HCT116 (cell line): ENCODE data around the gene SLC7A11. TPM values are rescaled to one million over a fixed set of nuclear protein-coding genes. Genes with fewer than 3 reads are reported as not detected.

Experiments used
- ATAC-seq: fragments of 200-7000 bp; cut with Tn5 transposase; 2 replicates; pipeline ENCODE4 v1.9.1; 2020; ENCODE audit warnings: mild to moderate bottlenecking, moderate library complexity
- BruUV-seq: library from RNA; stranded (reverse); fragments of 400-500 nt; replicated peaks from 2 replicates; lab custom pipeline; 2021; lab: Mats Ljungman, UMichigan
- CTCF ChIA-PET: fragments of 300-600 bp; sonication (Branson Sonifier 250); formaldehyde crosslinking; loops from one replicate; lab custom pipeline; 2021; ENCODE audit warnings: antibody characterized with exemption; lab: Charles Lee
- POLR2A ChIA-PET: fragments of 300-600, 350-600 bp; sonication (Branson Sonifier 250); formaldehyde crosslinking; loops from one replicate; lab custom pipeline; 2021; ENCODE audit warnings: antibody characterized with exemption; lab: Charles Lee
- RAD21 ChIA-PET, 2 experiments: fragments of 300-600 bp; sonication (Branson Sonifier 250); formaldehyde crosslinking; loops; one replicate each; lab custom pipeline; 2023; ENCODE audit warnings: low total read pairs in 2 of 2; ENCODE audit not compliant: uncharacterized antibody in 2 of 2, unreplicated experiment in 2 of 2, low non-redundant PET in 1 of 2; lab: Charles Lee
- DNase-seq: peaks from one replicate; pipeline ENCODE4 v3.0.0-alpha.2; 2010; ENCODE audit warnings: low read depth, low spot score
- H2AFZ ChIP-seq: fragments of 200-600 bp; shearing (Covaris generic), sonication (generic); 2 replicates; pipeline ENCODE4 v1.6.1; 2017; ENCODE audit warnings: low read depth, mixed run types, mixed read lengths, antibody characterized with exemption, low read length; ENCODE audit not compliant: poor library complexity, severe bottlenecking
- H3K27ac ChIP-seq: 2 replicates; pipeline ENCODE4 v1.5.1; 2012; ENCODE audit warnings: low read depth, low read length
- H3K27me3 ChIP-seq: fragments of 200-600 bp; sonication (generic); 2 replicates; pipeline ENCODE4 v1.6.1; 2016; ENCODE audit warnings: mixed run types, low read length, mixed read lengths; ENCODE audit not compliant: insufficient read depth
- H3K36me3 ChIP-seq, 2 experiments: fragments of 200-500 bp in 1 of 2; fragments of 200-600 bp in 1 of 2; sonication (Bioruptor generic) in 1 of 2; sonication (generic) in 1 of 2; 2 replicates each; pipeline versions ENCODE4 v1.5.1 to v1.6.1; 2014 to 2016; ENCODE audit warnings: low read length in 2 of 2, inconsistent platforms in 1 of 2, mixed read lengths in 1 of 2, mixed run types in 1 of 2; ENCODE audit not compliant: insufficient read depth in 2 of 2, control insufficient read depth in 1 of 2
- H3K4me1 ChIP-seq, 2 experiments: fragments of 200-600 bp in 1 of 2; sonication (generic) in 1 of 2; 2 replicates each; pipeline versions ENCODE4 v1.5.1 to v1.6.1; 2012 to 2017; ENCODE audit warnings: low read length in 2 of 2, inconsistent platforms in 1 of 2, mild to moderate bottlenecking in 1 of 2, mixed read lengths in 1 of 2, mixed run types in 1 of 2, moderate library complexity in 1 of 2; ENCODE audit not compliant: insufficient read depth in 2 of 2, control insufficient read depth in 1 of 2
- H3K4me2 ChIP-seq: fragments of 200-600 bp; sonication (generic); 2 replicates; pipeline ENCODE4 v1.6.1; 2017; ENCODE audit warnings: mixed run types, low read length, mixed read lengths
- H3K4me3 ChIP-seq, 2 experiments: fragments of 200-600 bp in 1 of 2; sonication (generic) in 1 of 2; replicated peaks in 1 of 2; 2 replicates each; pipeline ENCODE4 v1.5.1; 2011 to 2016; ENCODE audit warnings: low read length in 2 of 2, control low read depth in 1 of 2, low read depth in 1 of 2, mild to moderate bottlenecking in 1 of 2, mixed read lengths in 1 of 2, mixed run types in 1 of 2
- H3K79me2 ChIP-seq: fragments of 200-600 bp; sonication (generic); 2 replicates; pipeline ENCODE4 v1.6.1; 2017; ENCODE audit warnings: mild to moderate bottlenecking, mixed run types, low read length, moderate library complexity, mixed read lengths; ENCODE audit not compliant: insufficient read depth
- H3K9ac ChIP-seq: fragments of 200-600 bp; sonication (generic); 2 replicates; pipeline ENCODE4 v1.6.1; 2016; ENCODE audit warnings: low read length, mixed read lengths
- H3K9me2 ChIP-seq: fragments of 200-600 bp; sonication (generic), shearing (Covaris generic); 2 replicates; pipeline ENCODE4 v1.6.1; 2017; ENCODE audit warnings: mixed run types, mild to moderate bottlenecking, moderate library complexity; ENCODE audit not compliant: insufficient read depth
- H3K9me3 ChIP-seq, 2 experiments: fragments of 200-500 bp in 1 of 2; fragments of 200-600 bp in 1 of 2; sonication (Bioruptor generic) in 1 of 2; sonication (generic) in 1 of 2; 2 replicates each; pipeline ENCODE4 v1.6.1; 2014 to 2017; ENCODE audit warnings: low read length in 2 of 2, mixed read lengths in 2 of 2, inconsistent platforms in 1 of 2, low read depth in 1 of 2, mild to moderate bottlenecking in 1 of 2, mixed run types in 1 of 2, moderate library complexity in 1 of 2; ENCODE audit not compliant: control insufficient read depth in 1 of 2, insufficient read depth in 1 of 2
- H4K20me1 ChIP-seq: fragments of 200-600 bp; sonication (generic), shearing (Covaris generic); 2 replicates; pipeline ENCODE4 v1.6.1; 2017; ENCODE audit warnings: mixed run types, mild to moderate bottlenecking, moderate library complexity; ENCODE audit not compliant: insufficient read depth
- CTCF ChIP-seq, 3 experiments: fragments of 200-600 bp in 1 of 3; sonication (generic) in 1 of 3; IDR thresholded peaks in 2 of 3; conservative IDR thresholded peaks in 1 of 3; 2 replicates each; pipeline ENCODE4 v1.5.1; 2012 to 2017; ENCODE audit warnings: low read depth in 2 of 3, low read length in 2 of 3, antibody characterized with exemption in 1 of 3, borderline replicate concordance in 1 of 3, control low read depth in 1 of 3, mild to moderate bottlenecking in 1 of 3, mixed read lengths in 1 of 3, mixed run types in 1 of 3, moderate library complexity in 1 of 3; ENCODE audit not compliant: insufficient read depth in 1 of 3
- EGR1 ChIP-seq: IDR thresholded peaks from 2 replicates; pipeline ENCODE4 v1.6.1; 2012; ENCODE audit warnings: low read depth
- EZH2phosphoT487 ChIP-seq: fragments of 200-600 bp; IDR thresholded peaks from 2 replicates; pipeline ENCODE4 v1.6.1; 2018; ENCODE audit warnings: antibody characterized with exemption, borderline replicate concordance
- JUND ChIP-seq: IDR thresholded peaks from 2 replicates; pipeline ENCODE4 v1.6.1; 2012
- SRF ChIP-seq: IDR thresholded peaks from 2 replicates; pipeline ENCODE4 v1.6.1; 2012; ENCODE audit warnings: low read depth
- ZFX ChIP-seq: fragments of 450-650 bp; IDR thresholded peaks from 2 replicates; pipeline ENCODE4 v1.6.1; 2017
- intact Hi-C: fragments of 100-400 bp; cut with micrococcal nuclease; formaldehyde crosslinking; loops from 2 replicates; pipeline ENCODE4 v1.10.0; 2022
- total RNA-seq: library from RNA; stranded (reverse); gene quantifications from one replicate; pipeline ENCODE4 v1.2.1, GENCODE V29; 2021; ENCODE audit not compliant: unreplicated experiment
- TF ChIP-seq, protein P1 (sequence below): IDR thresholded peaks from 2 replicates; pipeline ENCODE4 v1.6.1; 2012; ENCODE audit warnings: low read depth

Gene SLC7A11
- total RNA-seq, 1 experiment from 2014 or later, result 45.8 TPM

GRCh38 chr4:138162259-138162658 is 79.9 kb downstream of the SLC7A11 start:
- no peak overlapping the region for H3K9ac ChIP-seq
- no peak overlapping the region for H3K27ac ChIP-seq
- H3K9me2 ChIP-seq, result no peaks in the 10 kb centered on the region
- no TSS peak for BruUV-seq
- no peaks in the 10 kb centered on the region for H3K36me3 ChIP-seq
- TF ChIP-seq CTCF (IDR thresholded peaks at IDR 0.05 in 2 of 3, conservative IDR thresholded peaks at IDR 0.05 in 1 of 3; ENCODE audit: borderline replicate concordance in 1 of 3, insufficient read depth in 1 of 3, low read depth in 2 of 3, low read length in 2 of 3) (no peak), EZH2phosphoT487 (no peak), EGR1 (no peak), ZFX (no peak), SRF (no peak), JUND (no peak)
- TF ChIP-seq, protein P1, sequence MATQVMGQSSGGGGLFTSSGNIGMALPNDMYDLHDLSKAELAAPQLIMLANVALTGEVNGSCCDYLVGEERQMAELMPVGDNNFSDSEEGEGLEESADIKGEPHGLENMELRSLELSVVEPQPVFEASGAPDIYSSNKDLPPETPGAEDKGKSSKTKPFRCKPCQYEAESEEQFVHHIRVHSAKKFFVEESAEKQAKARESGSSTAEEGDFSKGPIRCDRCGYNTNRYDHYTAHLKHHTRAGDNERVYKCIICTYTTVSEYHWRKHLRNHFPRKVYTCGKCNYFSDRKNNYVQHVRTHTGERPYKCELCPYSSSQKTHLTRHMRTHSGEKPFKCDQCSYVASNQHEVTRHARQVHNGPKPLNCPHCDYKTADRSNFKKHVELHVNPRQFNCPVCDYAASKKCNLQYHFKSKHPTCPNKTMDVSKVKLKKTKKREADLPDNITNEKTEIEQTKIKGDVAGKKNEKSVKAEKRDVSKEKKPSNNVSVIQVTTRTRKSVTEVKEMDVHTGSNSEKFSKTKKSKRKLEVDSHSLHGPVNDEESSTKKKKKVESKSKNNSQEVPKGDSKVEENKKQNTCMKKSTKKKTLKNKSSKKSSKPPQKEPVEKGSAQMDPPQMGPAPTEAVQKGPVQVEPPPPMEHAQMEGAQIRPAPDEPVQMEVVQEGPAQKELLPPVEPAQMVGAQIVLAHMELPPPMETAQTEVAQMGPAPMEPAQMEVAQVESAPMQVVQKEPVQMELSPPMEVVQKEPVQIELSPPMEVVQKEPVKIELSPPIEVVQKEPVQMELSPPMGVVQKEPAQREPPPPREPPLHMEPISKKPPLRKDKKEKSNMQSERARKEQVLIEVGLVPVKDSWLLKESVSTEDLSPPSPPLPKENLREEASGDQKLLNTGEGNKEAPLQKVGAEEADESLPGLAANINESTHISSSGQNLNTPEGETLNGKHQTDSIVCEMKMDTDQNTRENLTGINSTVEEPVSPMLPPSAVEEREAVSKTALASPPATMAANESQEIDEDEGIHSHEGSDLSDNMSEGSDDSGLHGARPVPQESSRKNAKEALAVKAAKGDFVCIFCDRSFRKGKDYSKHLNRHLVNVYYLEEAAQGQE, result no peak
- ATAC-seq (no peak), DNase-seq (no peak)
- no peaks in the 10 kb centered on the region for H3K9me3 ChIP-seq
- POLR2A ChIA-PET, result no interaction called here
- no peaks in the 10 kb centered on the region for H3K27me3 ChIP-seq
- no peaks in the 10 kb centered on the region for H4K20me1 ChIP-seq
- RAD21 ChIA-PET, result no interaction called here
- no peak overlapping the region for H3K4me3 ChIP-seq
- CTCF ChIA-PET, result no interaction called here
- peaks cover 0 to 8% of the 10 kb centered on the region in 2 experiments; a peak in 1 of 4 replicates for H3K4me1 ChIP-seq
- H2AFZ ChIP-seq, result no peak overlapping the region
- intact Hi-C loops, result no loop called here
- H3K79me2 ChIP-seq, result no peaks in the 10 kb centered on the region
- no peak overlapping the region for H3K4me2 ChIP-seq
